Spleen (tissue), 7 donors: ENCODE results near the gene CTNND1.

ENCODE experiments used
- POLR2AphosphoS5 ChIP-seq, 3 donors: sonication (generic); formaldehyde crosslinking; IDR thresholded peaks; one replicate each; pipeline ENCODE4 v1.5.1; 2017; ENCODE audit warnings: antibody characterized with exemption in 3 of 3
- TF ChIP-seq, protein P1 (sequence below), 11 experiments: fragments of 200-600 bp in 7 of 11; fragments of 450-650 bp in 4 of 11; sonication (generic) in 4 of 11; IDR thresholded peaks in 8 of 11; conservative IDR thresholded peaks in 3 of 11; 1 replicate in 7 of 11; 2 replicates in 4 of 11; pipeline versions ENCODE4 v1.4.0 to v1.8.0; 2016 to 2021; ENCODE audit warnings: antibody characterized with exemption in 11 of 11, inconsistent platforms in 4 of 11, mild to moderate bottlenecking in 1 of 11
- donor health status: DM: no; HTN: no; CAD: no; lungs with moderate emphysema.
- donor health status: DM: no; HTN: no; CAD: no.
- donor health status: DM: no; HTN: no; CAD: no.

DNA sequence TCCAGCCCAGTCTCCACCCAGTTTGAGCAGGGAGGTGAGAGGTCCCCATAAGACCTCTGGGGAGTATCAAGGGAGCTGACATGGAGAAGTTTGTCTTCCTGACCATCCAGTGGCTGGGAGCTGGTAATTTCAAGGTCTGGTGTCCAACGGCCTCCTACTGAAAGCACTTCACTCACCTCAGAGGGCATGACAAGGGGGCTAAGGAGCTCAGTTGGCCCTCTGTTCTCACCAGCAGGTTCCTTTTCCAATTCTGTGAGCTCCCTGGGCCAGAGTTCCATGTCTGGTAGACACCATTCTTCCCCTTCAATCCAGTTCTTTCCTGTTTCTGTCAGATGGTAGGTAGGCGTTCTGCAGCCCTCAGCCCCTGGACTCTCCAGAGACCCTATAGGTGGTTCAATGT lies 17.2 kb upstream of the CTNND1 start:
- TF ChIP-seq, protein P1, sequence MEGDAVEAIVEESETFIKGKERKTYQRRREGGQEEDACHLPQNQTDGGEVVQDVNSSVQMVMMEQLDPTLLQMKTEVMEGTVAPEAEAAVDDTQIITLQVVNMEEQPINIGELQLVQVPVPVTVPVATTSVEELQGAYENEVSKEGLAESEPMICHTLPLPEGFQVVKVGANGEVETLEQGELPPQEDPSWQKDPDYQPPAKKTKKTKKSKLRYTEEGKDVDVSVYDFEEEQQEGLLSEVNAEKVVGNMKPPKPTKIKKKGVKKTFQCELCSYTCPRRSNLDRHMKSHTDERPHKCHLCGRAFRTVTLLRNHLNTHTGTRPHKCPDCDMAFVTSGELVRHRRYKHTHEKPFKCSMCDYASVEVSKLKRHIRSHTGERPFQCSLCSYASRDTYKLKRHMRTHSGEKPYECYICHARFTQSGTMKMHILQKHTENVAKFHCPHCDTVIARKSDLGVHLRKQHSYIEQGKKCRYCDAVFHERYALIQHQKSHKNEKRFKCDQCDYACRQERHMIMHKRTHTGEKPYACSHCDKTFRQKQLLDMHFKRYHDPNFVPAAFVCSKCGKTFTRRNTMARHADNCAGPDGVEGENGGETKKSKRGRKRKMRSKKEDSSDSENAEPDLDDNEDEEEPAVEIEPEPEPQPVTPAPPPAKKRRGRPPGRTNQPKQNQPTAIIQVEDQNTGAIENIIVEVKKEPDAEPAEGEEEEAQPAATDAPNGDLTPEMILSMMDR (IDR thresholded peaks at IDR 0.05 in 8 of 11, conservative IDR thresholded peaks at IDR 0.05 in 3 of 11), result no peak
- no peak for TF ChIP-seq POLR2AphosphoS5 (IDR thresholded peaks at IDR 0.05)
